K562 (cell line): ENCODE results near the gene YTHDC2. TPM values are rescaled to one million over a fixed set of nuclear protein-coding genes. Genes with fewer than 3 reads are reported as not detected.

Experiments used
- CXXC5 ChIP-seq: fragments of 250-450 bp; sonication (Bioruptor Pico); IDR thresholded peaks from 2 replicates; pipeline ENCODE4 v1.8.0; 2022; ENCODE audit warnings: inconsistent platforms, mild to moderate bottlenecking, moderate library complexity
- DACH1 ChIP-seq: fragments of 450-650 bp; IDR thresholded peaks from 2 replicates; pipeline ENCODE4 v1.6.1; 2018; ENCODE audit not compliant: partially characterized antibody
- E2F4 ChIP-seq: sonication (generic); formaldehyde crosslinking; IDR thresholded peaks from 2 replicates; pipeline ENCODE4 v1.8.0; 2022; ENCODE audit warnings: mild to moderate bottlenecking, low read depth, missing genetic modification reagents
- GTF2A2 ChIP-seq: IDR thresholded peaks from 2 replicates; pipeline ENCODE4 v1.6.1; 2016; ENCODE audit warnings: mild to moderate bottlenecking, missing genetic modification characterization, missing compliant biosample characterization
- HNRNPH1 ChIP-seq: fragments of 200-400 bp; formaldehyde crosslinking; optimal IDR thresholded peaks from 2 replicates; pipeline ENCODE3; 2017; ENCODE audit warnings: low read depth, mild to moderate bottlenecking, low read length, moderate library complexity
- MTA1 ChIP-seq: fragments of 450-650 bp; IDR thresholded peaks from 2 replicates; pipeline ENCODE4 v1.6.1; 2017; ENCODE audit warnings: borderline replicate concordance
- MTF1 ChIP-seq: fragments of 250-450 bp; sonication (Bioruptor Pico); IDR thresholded peaks from 2 replicates; pipeline ENCODE4 v1.9.0; 2021; ENCODE audit warnings: moderate library complexity, mild to moderate bottlenecking, inconsistent platforms, borderline replicate concordance
- NCOA4 ChIP-seq: fragments of 450-650 bp; IDR thresholded peaks from 2 replicates; pipeline ENCODE4 v1.6.1; 2018; ENCODE audit warnings: mild to moderate bottlenecking; ENCODE audit not compliant: partially characterized antibody
- NR3C1 ChIP-seq: sonication (generic); formaldehyde crosslinking; IDR thresholded peaks from 2 replicates; pipeline ENCODE4 v1.8.1; 2022; ENCODE audit warnings: missing genetic modification reagents
- PCBP2 ChIP-seq: fragments of 200-400 bp; formaldehyde crosslinking; IDR thresholded peaks from 2 replicates; pipeline ENCODE4 v1.6.1; 2018; ENCODE audit warnings: low read length, low read depth, mild to moderate bottlenecking, moderate library complexity; ENCODE audit not compliant: poor library complexity, severe bottlenecking
- PHF20 ChIP-seq: fragments of 450-650 bp; IDR thresholded peaks from 2 replicates; pipeline ENCODE4 v1.6.1; 2018; ENCODE audit not compliant: partially characterized antibody
- PML ChIP-seq: IDR thresholded peaks from 2 replicates; pipeline ENCODE4 v1.6.1; 2012; ENCODE audit warnings: low read length, inconsistent platforms
- PRPF4 ChIP-seq: fragments of 200-400 bp; formaldehyde crosslinking; IDR thresholded peaks from one replicate; pipeline ENCODE4 v1.6.1; 2017; ENCODE audit warnings: low read length, low read depth, mild to moderate bottlenecking; ENCODE audit not compliant: insufficient read depth, poor library complexity, severe bottlenecking
- RCOR1 ChIP-seq, 2 experiments: IDR thresholded peaks; 2 replicates each; pipeline ENCODE4 v1.6.1; 2012; ENCODE audit warnings: low read depth in 2 of 2, low read length in 2 of 2, borderline replicate concordance in 1 of 2, improper control_type of control experiment in 1 of 2
- SIRT6 ChIP-seq: IDR thresholded peaks from one replicate; pipeline ENCODE4 v1.6.1; 2012; ENCODE audit warnings: low read depth, mild to moderate bottlenecking, control low read depth, inconsistent platforms, low read length, moderate library complexity
- ZFP30 ChIP-seq: fragments of 250-450 bp; sonication (Bioruptor Pico); IDR thresholded peaks from 2 replicates; pipeline ENCODE4 v1.8.0; 2022; ENCODE audit warnings: moderate library complexity, mild to moderate bottlenecking, inconsistent platforms, borderline replicate concordance
- polyA plus RNA-seq, 8 experiments: library from polyadenylated mRNA; depleted of rRNA in 4 of 8; stranded (reverse) in 5 of 8; unstranded in 3 of 8; fragments of >200 nt; fragmentation: Nextera tagmentation in 2 of 8; fragmentation: Illumina TruSeq in 1 of 8; extraction: Ambion mirVana in 2 of 8; extraction: Trizol in 1 of 8; gene quantifications; 2 replicates each; pipeline versions ENCODE4 v1.2.1 to v1.2.3, GENCODE V29; 2011 to 2014; ENCODE audit warnings: inconsistent platforms in 1 of 8, missing spikeins in 1 of 8
- total RNA-seq, 7 experiments: library from RNA; depleted of rRNA in 6 of 7; stranded (reverse); fragments of >200 nt in 6 of 7; fragmentation: Illumina TruSeq in 2 of 7; extraction: Trizol in 2 of 7; gene quantifications; 2 replicates each; pipeline versions ENCODE4 v1.2.1 to v1.2.3, GENCODE V29; 2011 to 2021; ENCODE audit warnings: low replicate concordance in 1 of 7
- TF ChIP-seq, protein P1 (sequence below), 2 experiments: IDR thresholded peaks in 1 of 2; conservative IDR thresholded peaks in 1 of 2; 2 replicates each; pipeline ENCODE4 v1.6.1; 2016; ENCODE audit warnings: low read depth in 2 of 2, mild to moderate bottlenecking in 1 of 2, missing compliant biosample characterization in 1 of 2, missing genetic modification characterization in 1 of 2, moderate library complexity in 1 of 2
- TF ChIP-seq, protein P2 (sequence below): fragments of 450-650 bp; formaldehyde crosslinking; IDR thresholded peaks from 2 replicates; pipeline ENCODE4 v1.4.0; 2020; ENCODE audit warnings: mild to moderate bottlenecking
- TF ChIP-seq, protein P3 (sequence below): fragments of 250-450 bp; sonication (Bioruptor Pico); IDR thresholded peaks from 2 replicates; pipeline ENCODE4 v1.4.0; 2020; ENCODE audit warnings: mild to moderate bottlenecking, moderate library complexity

The YTHDC2 gene
- total and polyA plus RNA-seq, 9 of the 15 experiments (the other 6 are each of a cell fraction or from before 2014, with no cell fraction given) = 2.7 to 21.6 (median 15.9) TPM

GRCh38 chr5:113474100-113474728 is 39.3 kb upstream of the YTHDC2 start (continued):
- TF ChIP-seq RCOR1 (IDR thresholded peaks at IDR 0.05; ENCODE audit: borderline replicate concordance in 1 of 2, low read depth in 2 of 2, low read length in 2 of 2) (0 out of 4 replicates have a peak, but pooled peaks of 1 of the 2 experiments have one; percentile 45), DACH1 (no peak), CXXC5 (CRISPR knock-in tag) (peak; percentile 31; the same call in 1 of the 2 replicates), PRPF4 (no peak), E2F4 (CRISPR knock-in tag) (no peak), PHF20 (no peak), MTA1 (no peak), HNRNPH1 (no peak), NR3C1 (CRISPR knock-in tag) (no peak), GTF2A2 (tag) (no peak), PCBP2 (no peak), PML (peak; percentile 44; the same call in 1 of the 2 replicates), MTF1 (no peak), SIRT6 (no peak), NCOA4 (no peak), ZFP30 (CRISPR knock-in tag) (no peak)
- TF ChIP-seq, protein P1, sequence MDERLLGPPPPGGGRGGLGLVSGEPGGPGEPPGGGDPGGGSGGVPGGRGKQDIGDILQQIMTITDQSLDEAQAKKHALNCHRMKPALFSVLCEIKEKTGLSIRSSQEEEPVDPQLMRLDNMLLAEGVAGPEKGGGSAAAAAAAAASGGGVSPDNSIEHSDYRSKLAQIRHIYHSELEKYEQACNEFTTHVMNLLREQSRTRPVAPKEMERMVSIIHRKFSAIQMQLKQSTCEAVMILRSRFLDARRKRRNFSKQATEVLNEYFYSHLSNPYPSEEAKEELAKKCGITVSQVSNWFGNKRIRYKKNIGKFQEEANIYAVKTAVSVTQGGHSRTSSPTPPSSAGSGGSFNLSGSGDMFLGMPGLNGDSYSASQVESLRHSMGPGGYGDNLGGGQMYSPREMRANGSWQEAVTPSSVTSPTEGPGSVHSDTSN (CRISPR knock-in tag; IDR thresholded peaks at IDR 0.05; ENCODE audit: low read depth) = no peak
- TF ChIP-seq, protein P1 (tag; conservative IDR thresholded peaks at IDR 0.05; ENCODE audit: low read depth) = peak; percentile 75
- TF ChIP-seq, protein P2, sequence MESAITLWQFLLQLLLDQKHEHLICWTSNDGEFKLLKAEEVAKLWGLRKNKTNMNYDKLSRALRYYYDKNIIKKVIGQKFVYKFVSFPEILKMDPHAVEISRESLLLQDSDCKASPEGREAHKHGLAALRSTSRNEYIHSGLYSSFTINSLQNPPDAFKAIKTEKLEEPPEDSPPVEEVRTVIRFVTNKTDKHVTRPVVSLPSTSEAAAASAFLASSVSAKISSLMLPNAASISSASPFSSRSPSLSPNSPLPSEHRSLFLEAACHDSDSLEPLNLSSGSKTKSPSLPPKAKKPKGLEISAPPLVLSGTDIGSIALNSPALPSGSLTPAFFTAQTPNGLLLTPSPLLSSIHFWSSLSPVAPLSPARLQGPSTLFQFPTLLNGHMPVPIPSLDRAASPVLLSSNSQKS (CRISPR knock-in tag) = no peak
- TF ChIP-seq, protein P3, sequence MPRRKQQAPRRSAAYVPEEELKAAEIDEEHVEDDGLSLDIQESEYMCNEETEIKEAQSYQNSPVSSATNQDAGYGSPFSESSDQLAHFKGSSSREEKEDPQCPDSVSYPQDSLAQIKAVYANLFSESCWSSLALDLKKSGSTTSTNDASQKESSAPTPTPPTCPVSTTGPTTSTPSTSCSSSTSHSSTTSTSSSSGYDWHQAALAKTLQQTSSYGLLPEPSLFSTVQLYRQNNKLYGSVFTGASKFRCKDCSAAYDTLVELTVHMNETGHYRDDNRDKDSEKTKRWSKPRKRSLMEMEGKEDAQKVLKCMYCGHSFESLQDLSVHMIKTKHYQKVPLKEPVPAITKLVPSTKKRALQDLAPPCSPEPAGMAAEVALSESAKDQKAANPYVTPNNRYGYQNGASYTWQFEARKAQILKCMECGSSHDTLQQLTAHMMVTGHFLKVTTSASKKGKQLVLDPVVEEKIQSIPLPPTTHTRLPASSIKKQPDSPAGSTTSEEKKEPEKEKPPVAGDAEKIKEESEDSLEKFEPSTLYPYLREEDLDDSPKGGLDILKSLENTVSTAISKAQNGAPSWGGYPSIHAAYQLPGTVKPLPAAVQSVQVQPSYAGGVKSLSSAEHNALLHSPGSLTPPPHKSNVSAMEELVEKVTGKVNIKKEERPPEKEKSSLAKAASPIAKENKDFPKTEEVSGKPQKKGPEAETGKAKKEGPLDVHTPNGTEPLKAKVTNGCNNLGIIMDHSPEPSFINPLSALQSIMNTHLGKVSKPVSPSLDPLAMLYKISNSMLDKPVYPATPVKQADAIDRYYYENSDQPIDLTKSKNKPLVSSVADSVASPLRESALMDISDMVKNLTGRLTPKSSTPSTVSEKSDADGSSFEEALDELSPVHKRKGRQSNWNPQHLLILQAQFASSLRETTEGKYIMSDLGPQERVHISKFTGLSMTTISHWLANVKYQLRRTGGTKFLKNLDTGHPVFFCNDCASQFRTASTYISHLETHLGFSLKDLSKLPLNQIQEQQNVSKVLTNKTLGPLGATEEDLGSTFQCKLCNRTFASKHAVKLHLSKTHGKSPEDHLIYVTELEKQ = no peak
